ENCODE data around the gene GRID2.

GRCh38 chr4:93261207-93261606 lies 957.4 kb downstream of the GRID2 start:
- TF ChIP-seq POLR2A (IDR thresholded peaks at IDR 0.05; ENCODE audit: low read depth, low read length) (no peak), POLR2AphosphoS5 (IDR thresholded peaks at IDR 0.05; ENCODE audit: low read depth, low read length) (no peak)

Measured in GM12891 (cell line).